Measurements from ENCODE around the gene PPARG. TPM values are rescaled to one million over a fixed set of nuclear protein-coding genes. Genes with fewer than 3 reads are reported as not detected.

PPARG gene
- polyA plus RNA-seq, 3 donors = 25.8 to 28.5 (median 27.4) TPM

DNA sequence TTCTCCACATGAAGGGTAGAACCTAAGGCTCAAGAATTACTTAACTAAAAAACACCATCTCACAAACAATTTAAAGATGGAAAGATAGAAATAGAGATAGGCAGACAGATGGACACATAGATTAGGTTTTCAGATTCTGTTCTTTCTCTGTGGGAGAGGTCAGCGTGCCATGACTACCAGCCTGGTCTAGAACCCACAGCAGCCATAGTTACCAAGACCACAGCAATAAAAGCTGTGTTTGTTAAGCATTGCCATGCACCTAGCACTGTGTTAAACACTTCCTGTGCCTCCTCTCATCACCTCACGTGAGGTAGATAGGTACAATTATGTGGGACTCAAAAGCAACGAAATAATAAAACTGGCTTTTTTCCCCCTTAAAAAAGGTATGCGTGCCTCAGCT is 112.3 kb downstream of the PPARG start:
- no peak for DNase-seq

DNA sequence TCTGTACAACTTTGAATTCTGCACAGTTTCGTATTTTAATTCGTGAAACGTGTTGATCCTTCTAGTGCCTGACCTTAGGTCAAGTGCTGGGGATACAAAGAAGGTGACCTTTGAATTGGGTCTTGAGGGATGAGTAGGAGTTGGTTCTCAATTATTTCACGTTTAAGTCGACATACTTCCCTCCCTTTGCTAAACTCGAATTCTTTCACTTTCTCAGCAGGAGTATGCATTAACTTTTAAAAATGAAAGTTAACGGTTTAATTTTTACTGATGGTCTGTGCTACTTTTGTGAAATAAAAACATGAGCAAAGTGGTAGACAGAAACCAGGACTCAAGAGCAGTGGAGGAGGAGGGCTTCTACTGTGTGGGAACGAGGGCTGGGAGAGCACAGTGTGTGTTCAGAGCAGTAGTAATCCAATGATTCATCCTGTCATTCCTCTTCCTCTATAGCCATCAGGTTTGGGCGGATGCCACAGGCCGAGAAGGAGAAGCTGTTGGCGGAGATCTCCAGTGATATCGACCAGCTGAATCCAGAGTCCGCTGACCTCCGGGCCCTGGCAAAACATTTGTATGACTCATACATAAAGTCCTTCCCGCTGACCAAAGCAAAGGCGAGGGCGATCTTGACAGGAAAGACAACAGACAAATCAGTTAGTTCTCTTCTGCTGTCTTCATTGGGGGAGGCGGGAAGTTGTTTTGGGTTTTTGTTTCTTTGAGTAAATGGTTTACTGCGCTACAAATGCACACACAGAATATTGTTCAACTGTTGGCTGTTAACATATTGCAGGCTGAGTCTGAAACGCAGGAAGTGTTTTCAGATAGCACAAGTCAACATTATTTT is 116.8 kb downstream of the PPARG start:
- peak; percentile 62 for DNase-seq

DNA sequence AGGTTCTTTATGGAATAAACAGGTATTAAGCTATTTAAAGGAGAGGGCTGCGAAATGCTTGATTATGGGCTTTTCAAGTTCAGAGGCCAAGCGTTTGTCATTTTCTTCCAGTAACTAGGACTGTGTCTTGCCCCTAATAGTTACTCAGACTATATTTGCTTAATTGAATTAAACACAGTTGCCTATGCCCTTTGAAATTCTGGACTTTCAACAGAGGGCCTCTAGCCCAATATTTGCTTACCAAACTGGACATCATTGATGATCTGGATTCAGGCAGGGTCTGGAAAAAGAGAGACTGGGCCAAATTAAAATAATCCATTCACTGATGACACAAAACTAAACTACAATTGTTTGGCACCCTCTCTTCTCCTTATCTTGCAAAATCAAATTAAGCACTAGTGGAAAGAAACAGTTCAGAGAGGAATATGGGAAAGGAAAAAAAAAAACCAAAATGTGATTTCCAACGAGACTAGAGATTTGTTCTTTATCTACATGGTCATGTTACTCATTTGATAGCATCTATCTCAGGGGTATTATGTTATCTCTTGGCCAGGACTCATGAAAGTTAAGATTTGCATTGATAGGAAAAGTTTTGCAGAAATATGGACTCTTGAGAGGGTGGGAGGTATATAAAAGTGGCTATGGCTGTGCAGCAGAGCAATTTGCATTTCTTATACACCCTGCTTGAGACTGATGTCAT is 120.3 kb downstream of the PPARG start:
- no peak for DNase-seq

DNA sequence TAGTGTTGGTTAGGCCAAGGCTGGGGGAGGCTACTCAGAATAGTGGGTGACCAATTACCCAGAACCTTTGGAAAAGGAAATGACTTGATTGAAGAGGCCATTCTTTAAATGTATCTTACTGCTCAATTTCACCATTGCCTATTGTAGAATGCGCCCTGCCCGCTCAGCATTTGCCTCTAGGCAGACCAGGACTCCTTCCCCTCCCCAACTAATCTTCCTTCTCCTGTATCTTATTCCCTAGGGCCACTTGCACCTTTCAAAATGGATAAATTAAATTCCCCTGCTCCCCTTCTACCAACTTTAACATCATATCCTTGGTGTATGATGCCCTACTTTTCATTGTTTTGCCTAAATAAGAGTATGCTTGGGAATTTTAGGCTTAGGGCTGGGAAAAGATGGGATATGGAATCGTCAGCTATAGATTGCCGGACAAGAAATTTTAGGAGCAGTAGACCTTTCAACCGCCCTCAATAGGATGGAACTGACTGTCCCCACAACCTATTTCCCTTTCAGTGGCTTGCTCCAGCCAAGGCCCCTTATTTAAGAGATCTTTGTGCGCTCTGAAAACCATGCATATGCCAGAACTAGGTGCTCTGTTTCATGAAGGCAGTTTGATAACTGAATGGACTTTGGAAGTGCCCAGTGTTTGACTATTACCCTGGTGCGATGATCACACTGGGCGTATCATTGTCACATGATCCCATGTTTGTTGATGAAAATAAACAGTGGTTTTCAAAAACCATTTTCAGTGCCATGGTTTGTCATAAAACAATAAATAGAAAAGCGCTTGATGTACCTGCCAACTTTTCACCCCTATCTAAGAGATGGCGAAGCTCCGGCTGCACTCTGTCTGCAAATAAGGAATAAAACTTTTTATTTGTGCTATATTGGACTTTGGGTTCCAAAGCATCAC is 121.1 kb downstream of the PPARG start:
- no peak for DNase-seq

DNA sequence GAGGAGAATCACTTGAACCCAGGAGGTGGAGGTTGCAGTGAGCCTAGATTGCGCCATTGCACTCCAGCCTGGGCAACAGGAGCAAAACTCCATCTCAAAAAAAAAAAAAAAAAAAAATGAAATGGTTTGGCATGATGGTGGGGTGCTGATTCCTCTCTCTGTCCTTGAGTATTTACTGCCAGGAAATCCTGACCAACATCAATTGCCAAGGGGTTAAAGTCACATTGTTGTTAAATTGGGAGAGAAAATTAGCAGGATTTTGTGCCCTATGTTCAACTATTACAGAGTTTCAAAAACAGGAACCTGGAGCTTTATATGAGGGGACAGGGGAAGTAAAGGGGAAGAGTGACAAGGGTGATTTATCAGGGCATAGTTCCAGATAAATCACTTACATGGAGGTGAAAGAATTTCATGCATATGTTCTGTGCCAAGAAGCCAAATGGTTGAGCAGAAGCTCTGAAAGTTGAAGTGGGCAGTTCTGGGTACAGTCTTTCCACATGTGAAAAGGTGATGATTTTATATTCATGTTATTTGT is 124.9 kb downstream of the PPARG start:
- DNase-seq = no peak

DNA sequence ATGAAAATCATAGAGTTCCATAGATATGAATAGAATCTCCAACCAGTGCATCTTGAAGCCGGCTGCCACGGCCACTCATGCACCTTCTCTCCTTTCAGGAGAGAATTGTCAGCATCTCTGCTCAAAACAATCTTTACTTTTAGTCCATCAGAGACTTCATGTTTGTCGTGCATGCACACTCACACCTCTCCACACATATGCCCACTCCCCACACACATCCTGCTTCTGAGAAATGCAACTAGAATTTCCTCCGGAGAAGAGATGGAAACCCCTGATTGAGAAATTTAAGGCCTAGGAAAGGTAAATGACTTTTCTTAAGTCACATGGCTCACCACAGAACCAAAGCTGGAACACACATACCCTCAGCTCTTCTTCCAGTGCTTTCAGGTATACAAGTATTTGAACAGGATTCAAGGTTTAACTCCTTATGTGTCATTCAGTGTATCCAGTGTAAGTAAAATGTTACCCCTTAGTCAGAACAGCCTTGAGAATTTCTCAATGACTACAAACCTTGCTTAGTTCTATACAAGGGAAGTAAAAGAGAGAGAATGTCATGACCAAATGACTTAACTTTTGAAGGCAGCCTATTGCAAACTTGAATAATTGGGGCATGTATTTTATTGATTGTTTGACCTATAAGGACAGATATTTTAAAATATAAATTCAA is 126.3 kb downstream of the PPARG start:
- DNase-seq = no peak

DNA sequence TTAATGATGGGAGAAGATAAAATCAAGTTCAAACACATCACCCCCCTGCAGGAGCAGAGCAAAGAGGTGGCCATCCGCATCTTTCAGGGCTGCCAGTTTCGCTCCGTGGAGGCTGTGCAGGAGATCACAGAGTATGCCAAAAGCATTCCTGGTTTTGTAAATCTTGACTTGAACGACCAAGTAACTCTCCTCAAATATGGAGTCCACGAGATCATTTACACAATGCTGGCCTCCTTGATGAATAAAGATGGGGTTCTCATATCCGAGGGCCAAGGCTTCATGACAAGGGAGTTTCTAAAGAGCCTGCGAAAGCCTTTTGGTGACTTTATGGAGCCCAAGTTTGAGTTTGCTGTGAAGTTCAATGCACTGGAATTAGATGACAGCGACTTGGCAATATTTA is 127.9 kb downstream of the PPARG start:
- DNase-seq = no peak

DNA sequence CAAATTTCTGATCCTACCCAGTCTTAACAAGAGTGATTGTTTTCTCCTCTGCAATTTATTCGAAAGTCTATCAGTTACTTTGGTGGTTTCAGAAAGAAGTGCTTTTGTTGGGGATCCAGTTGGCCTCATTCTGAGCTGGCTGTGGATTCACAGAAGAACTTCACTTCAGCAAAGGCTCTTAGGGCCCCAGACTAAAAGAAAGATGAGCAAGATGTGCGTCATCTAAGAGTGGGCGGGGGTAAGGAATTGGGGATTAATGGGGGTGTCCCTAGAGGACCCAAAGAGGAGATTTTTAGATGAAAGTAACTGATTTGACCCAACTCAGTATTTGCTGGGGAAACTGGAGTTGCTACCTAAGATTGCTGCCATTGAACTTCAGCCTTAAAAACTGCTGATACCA is 131.5 kb downstream of the PPARG start:
- DNase-seq = no peak

DNA sequence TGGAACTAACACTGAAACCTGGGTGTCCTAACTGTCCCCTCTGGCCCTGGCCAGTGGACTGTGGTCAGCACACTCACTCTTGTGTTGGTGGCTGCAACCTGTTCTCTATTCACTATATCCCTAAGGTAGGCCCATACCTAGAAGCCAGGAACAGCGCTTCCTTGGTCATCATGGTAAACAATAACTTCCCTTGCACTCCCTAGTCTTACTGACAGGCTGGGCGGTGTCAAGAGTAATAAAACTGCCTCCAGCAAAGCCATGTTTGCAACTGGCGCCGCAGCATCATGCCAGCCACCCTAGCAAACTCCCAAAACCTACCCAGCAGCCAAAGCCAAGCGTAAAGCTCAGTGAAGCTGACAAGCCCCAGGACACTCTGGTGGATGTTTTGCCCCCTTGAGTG is 132.3 kb downstream of the PPARG start:
- DNase-seq = no peak

DNA sequence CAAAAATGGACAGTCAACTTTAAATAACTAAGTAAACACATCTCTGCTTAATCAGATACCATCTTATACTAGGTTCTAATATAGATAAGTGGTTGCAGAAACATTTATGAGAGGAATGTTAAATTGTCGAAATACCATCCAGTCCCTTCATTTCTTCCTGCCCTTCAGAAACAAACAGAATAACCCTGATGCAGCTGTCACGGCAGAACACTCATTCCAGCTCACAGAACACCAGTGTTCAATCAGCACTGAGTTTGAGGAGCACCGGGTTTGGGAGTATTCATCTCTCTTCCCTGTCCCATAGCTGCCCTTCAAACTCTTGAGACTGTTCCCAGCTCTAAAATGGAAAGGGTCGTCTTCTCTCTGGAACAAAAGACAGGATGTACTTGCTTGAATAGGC is 134.3 kb downstream of the PPARG start:
- no peak for DNase-seq

DNA sequence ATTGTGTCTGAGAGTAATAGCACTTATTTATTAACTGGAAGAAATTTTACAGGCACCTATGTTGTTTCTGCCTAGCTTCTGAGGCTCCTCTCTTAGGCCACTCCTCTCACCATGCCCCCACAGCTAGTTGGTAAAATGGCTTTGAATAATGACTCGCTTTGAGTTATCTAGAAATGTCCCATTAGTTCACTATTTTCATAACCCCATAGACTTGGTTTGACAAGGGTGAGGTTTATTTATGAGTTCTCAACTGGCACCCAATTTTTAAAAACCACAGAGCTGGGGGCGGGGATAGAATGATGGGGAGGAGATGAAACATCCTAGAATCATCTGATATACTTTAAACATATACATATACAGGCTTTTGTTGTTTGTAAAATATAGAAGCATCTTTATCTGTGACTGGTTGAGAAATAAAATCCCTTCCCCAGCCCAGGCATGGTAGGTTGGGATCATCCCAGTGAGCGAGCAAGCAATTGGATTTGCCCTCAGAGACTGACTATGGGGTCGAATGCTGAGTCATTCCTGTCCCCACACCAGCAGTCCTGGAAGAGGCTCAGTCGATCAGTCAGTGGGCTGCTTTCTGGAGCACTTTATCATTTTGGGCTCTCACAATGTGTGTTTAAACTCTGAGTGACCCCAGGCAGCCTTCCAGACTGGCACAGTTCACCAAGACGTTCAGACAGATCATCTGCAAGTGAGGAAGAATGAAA is 135.2 kb downstream of the PPARG start:
- no peak for DNase-seq

DNA sequence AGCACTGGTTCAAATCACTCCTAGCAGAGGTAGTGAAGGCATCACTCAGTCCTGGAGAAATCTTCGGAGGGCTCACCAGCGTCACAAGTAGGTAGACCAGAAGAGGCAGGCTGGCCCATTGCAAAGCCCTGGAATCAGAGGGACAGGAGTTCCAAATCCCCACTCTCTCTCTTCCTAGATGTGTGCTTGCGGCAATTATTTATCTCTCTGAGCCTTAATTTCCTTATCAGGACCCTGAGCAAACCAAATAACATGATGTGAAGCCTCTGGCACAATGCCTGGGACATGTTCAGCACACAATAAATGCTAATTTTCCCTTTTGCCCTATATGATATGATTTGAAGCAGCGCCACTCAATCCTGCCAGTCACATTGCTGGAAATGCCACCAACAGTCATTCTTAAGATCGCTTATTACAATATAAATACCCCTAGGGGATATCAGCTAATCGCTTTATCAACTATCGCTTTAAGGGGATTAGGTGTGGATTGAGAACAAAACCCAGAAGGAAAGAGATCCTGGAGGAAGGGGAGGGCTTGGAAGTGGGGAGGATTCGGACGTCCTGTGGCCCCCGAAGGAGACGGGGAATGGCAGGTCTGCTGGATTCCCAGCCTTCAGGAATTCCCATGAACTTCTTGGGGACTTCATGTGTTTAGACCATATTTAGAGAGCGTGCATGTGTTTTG is 135.9 kb downstream of the PPARG start:
- no peak for DNase-seq

DNA sequence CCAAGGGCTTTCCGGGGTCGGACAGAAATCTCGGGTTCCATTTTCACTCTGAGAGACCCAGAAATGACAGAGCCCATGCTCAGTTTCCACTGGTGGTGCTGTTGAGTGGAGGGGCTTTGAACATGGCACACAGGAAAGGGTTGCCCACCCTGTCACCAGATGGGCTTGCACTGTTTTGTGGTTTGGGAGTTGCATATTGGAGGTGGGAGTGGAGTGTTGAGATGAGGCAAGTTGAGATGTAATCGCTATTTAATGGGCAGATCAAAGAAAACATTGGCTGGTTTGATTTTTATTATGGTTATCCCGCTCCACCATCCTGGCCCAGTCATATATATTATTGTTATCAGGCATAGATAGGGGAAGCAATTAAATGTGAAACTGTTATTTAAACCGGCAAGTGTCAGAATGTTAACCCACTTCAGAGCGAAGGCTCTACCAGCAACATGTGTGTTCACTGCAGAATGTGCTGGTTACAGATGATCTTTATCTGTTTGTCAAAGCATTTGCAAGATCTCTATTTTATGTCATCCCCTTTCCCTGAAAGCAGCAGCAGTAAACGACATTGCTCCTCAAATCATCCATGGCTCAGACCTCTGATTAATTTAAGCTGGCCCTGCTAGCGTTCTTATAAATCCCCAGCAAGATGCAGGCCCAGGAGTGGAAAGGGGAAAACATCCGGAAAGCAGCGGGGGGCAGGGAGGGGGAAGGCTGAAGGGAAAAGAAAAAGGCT is 137.1 kb downstream of the PPARG start:
- DNase-seq = peak; percentile 62

DNA sequence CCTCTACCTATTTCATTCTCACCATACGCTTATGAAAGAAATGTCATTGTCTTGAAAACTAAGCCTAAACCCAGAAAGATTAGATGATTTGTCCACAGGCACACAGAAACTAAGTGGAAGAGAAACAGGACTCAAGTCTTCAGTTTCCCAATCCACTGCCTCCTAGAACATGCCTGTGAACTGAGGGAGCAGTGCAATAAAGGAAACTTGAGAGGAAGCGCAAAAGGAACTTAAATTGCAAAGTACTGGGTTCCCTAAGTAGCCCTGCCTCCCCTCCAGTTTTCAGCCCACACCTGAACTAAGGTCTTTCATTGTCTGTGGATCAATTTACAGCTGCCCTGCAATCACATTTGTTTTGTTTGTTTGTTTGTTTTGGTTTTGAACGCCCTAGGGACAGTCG is 138.7 kb downstream of the PPARG start:
- no peak for DNase-seq

DNA sequence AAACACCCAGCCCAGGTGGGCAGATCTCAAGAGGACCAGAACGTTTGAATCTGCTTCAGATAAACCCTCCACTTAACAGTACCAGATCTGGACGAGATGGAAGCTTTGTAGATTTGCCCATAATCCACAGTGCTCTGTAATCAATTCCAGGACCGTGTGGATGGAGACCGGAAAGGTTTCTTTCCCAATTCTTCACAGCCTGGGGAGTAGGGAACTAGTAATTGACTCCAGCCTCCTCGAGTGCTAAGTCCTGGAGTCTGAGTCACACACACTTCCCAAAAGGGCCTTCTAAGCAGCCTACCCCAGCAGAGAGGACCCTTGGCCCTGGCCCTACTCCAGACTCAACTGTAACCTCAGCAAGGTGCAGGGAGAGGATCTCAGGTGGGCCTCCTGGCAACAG is 139.3 kb downstream of the PPARG start:
- DNase-seq = no peak

DNA sequence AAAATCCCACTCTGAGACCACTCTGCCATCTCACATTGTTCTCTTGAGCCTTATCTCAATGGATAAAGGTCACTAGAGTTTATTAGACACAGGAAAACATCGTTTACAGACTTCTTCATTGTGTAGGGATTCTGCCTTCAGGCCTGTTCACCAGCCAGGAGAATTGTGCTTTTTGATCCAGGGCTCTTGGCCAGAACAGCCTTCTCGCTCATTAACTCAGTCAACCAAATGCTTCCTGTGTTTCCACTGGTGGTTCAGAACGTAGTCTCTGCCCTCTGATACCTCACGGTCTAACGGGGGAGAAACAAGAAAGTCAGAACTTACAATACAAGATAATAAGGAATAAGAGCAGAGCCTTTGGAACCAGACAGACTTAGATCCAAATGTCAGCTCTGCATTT is 141.2 kb downstream of the PPARG start:
- DNase-seq = no peak

DNA sequence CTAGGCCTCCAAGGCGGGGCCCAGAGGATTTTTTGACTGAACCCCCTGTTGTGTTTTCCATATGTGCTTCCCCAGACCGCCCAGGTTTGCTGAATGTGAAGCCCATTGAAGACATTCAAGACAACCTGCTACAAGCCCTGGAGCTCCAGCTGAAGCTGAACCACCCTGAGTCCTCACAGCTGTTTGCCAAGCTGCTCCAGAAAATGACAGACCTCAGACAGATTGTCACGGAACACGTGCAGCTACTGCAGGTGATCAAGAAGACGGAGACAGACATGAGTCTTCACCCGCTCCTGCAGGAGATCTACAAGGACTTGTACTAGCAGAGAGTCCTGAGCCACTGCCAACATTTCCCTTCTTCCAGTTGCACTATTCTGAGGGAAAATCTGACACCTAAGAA is 145.0 kb downstream of the PPARG start:
- DNase-seq = no peak

DNA sequence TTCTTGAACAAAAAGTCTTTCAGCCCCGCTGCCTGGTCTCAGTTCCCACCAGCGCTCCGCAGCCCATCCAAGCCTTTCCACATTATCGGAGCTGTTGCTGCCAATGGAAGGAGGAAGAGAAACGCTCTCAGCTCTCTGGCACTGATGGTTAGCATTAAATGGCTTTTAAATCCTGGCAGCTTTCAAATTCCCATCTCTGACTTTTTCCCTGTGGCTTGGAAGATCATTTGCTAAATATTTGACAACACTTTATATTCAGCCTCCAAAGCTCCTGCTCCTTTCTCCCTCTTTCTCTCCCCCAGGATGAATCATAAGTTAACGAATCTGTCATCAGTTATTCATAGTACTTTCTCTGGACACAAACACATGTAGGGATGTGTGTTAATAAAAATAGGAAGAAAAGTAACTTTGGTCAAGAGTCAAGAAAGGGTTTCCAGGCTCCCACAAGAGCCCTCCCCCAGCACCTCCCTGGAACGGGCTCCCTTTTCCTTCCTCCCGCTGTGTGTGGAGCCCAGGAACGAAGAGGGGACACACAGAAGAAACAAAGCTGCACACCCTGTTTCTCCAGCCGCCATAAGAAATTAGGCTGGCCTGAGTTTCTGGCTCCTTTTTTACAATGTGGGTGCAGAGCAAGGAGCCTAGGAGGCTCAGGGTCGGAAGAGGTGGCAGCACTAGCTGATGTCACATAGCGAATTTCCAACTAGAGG is 147.8 kb downstream of the PPARG start:
- no peak for DNase-seq

DNA sequence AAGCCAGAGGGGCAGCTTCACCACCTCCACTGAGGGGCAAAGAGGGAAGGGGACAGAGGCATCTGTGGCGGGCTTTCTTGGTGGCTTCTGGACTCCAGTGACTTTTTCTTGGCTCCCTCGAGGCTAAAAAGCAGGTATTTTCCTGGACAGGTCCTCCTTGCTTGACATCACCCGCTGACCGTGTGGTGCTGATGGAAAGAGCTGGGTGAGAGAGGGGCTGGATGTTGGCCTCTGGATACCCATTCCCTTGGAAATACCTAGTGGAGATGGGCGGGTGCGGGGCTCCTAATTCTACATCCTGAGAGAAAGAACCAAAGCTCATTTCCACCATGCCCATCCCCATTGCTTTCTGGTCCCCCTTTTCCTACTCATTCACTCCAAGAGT is 148.3 kb downstream of the PPARG start:
- DNase-seq = no peak

Measured in renal pelvis (tissue), 4 donors.